Right atrium auricular region (tissue), 2 donors: ENCODE measurements around the gene TNS4. TPM values are rescaled to one million over a fixed set of nuclear protein-coding genes. Genes with fewer than 3 reads are reported as not detected.

Experiments used
- DNase-seq: peaks from one replicate; pipeline ENCODE4 v3.0.0-alpha.2; 2019; ENCODE audit warnings: low spot score
- H3K27ac ChIP-seq, 2 donors: fragments of 200-600 bp; sonication (generic); 1 replicate in 1 of 2; 2 replicates in 1 of 2; pipeline ENCODE4 v1.5.1; 2016 to 2019
- H3K27me3 ChIP-seq, 2 donors: fragments of 200-600 bp; sonication (generic); one replicate each; pipeline versions ENCODE4 v1.5.1 to v1.6.0; 2017 to 2019
- H3K36me3 ChIP-seq: fragments of 200-600 bp; sonication (generic); one replicate; pipeline ENCODE4 v1.5.1; 2016
- H3K4me1 ChIP-seq, 2 donors: fragments of 200-600 bp; sonication (generic); one replicate each; pipeline versions ENCODE4 v1.5.1 to v1.6.0; 2017 to 2019
- H3K4me3 ChIP-seq, 2 donors: fragments of 200-600 bp; sonication (generic); 1 replicate in 1 of 2; 2 replicates in 1 of 2; pipeline ENCODE4 v1.5.1; 2017 to 2019; ENCODE audit warnings: mild to moderate bottlenecking in 1 of 2, moderate library complexity in 1 of 2
- H3K9me3 ChIP-seq, 2 donors: fragments of 200-600 bp; sonication (generic); one replicate each; pipeline ENCODE4 v1.5.1; 2019
- total RNA-seq, 2 donors: library from RNA; depleted of rRNA; stranded (reverse); fragments of >200 nt; gene quantifications; one replicate each; pipeline ENCODE4 v1.1.0, GENCODE V29; 2016
- TF ChIP-seq, protein P1 (sequence below), 2 donors: fragments of 200-600 bp; sonication (generic); IDR thresholded peaks; one replicate each; pipeline ENCODE4 v1.5.1; 2019; ENCODE audit warnings: antibody characterized with exemption in 2 of 2

Gene TNS4
- total RNA-seq, 2 donors from 2014 or later = not detected

GRCh38 chr17:40520991-40521453 is 19.6 kb upstream of the TNS4 start:
- no peaks in the 10 kb centered on the region for H3K27me3 ChIP-seq
- TF ChIP-seq, protein P1, sequence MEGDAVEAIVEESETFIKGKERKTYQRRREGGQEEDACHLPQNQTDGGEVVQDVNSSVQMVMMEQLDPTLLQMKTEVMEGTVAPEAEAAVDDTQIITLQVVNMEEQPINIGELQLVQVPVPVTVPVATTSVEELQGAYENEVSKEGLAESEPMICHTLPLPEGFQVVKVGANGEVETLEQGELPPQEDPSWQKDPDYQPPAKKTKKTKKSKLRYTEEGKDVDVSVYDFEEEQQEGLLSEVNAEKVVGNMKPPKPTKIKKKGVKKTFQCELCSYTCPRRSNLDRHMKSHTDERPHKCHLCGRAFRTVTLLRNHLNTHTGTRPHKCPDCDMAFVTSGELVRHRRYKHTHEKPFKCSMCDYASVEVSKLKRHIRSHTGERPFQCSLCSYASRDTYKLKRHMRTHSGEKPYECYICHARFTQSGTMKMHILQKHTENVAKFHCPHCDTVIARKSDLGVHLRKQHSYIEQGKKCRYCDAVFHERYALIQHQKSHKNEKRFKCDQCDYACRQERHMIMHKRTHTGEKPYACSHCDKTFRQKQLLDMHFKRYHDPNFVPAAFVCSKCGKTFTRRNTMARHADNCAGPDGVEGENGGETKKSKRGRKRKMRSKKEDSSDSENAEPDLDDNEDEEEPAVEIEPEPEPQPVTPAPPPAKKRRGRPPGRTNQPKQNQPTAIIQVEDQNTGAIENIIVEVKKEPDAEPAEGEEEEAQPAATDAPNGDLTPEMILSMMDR (IDR thresholded peaks at IDR 0.05) = no peak
- H3K4me1 ChIP-seq = no peaks in the 10 kb centered on the region
- H3K36me3 ChIP-seq = no peaks in the 10 kb centered on the region
- H3K9me3 ChIP-seq = peaks cover 0 to 7% of the 10 kb centered on the region in 2 donors
- H3K4me3 ChIP-seq = no peak overlapping the region
- no peak overlapping the region for H3K27ac ChIP-seq
- no peak for DNase-seq

DNA sequence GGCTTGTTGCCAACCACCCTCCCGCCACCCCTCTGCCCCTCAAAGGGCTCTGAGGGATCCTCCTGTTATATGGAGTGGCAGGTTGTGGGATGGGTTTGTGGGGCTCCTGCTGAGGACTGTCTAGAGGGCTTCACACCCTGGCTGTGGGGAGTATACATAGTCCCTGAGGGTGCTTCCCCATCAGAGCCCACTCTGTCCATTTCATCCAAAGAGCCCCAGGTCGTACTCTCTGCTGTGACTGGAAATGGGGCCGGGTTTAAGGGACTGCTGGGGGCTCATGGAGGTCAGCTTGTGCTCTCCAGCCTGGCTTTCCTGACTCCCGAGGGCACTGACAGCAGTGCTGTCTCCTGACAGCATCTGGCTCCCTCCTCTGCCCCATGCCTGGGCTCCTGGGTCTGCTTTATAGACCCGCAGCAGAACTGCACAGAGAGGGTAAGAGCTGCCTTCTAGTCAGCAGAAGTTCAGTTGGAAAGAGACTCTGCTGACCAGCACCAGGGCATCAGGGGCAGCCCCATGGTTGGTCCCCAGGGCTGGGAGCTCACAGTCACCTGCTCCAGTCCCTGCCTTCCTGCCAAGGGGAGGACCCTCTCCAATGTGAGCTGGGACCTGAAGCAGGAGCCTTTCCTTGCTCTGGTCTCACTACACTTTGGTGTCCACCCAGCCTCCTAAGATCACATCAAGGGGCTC is 17.8 kb upstream of the TNS4 start:
- Histone ChIP-seq H3K36me3 (no peaks in the 10 kb centered on the region), H3K4me1 (no peaks in the 10 kb centered on the region), H3K27me3 (no peaks in the 10 kb centered on the region), H3K9me3 (no peaks in the 10 kb centered on the region), H3K27ac (no peak overlapping the region), H3K4me3 (no peak overlapping the region)
- no peak for DNase-seq
- TF ChIP-seq, protein P1 (IDR thresholded peaks at IDR 0.05) = no peak

DNA sequence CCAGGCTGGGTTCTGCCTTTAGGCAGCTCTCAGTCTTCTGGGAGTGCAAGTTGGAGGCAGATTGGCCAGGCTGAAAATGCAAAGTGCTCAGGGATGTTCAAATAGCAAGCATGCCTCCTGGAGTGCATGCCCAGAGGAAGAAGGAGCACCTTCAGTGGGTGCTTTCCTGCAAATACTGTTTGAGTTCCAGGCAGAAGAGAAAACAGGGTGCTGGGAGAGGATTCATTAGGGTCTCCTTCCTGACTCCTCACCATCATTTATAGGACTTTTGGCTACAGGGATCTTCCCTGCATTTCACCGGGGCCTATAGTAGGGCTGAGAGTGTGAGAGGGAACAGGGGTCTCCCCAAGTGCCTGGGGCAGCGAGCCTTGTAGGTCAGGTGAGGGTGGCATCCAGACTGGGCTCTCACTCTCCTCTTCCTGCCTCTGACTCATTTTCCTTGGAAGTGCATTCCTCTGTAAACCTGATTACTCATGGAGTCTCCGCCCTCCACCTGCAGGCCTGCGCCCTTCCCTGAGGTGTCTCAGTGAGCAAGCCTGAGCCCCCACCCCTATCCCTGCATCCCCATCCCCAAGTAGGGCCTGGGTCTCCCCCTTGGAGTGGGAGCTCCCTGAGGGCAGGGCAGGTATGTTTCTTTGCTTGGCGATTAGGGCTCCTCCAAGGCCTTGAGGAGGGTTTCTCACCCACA is 17.1 kb upstream of the TNS4 start:
- Histone ChIP-seq H3K36me3 (no peaks in the 10 kb centered on the region), H3K4me3 (no peak overlapping the region), H3K4me1 (no peaks in the 10 kb centered on the region), H3K9me3 (no peaks in the 10 kb centered on the region), H3K27ac (no peak overlapping the region), H3K27me3 (no peaks in the 10 kb centered on the region)
- no peak for DNase-seq
- TF ChIP-seq, protein P1 (IDR thresholded peaks at IDR 0.05) = no peak

DNA sequence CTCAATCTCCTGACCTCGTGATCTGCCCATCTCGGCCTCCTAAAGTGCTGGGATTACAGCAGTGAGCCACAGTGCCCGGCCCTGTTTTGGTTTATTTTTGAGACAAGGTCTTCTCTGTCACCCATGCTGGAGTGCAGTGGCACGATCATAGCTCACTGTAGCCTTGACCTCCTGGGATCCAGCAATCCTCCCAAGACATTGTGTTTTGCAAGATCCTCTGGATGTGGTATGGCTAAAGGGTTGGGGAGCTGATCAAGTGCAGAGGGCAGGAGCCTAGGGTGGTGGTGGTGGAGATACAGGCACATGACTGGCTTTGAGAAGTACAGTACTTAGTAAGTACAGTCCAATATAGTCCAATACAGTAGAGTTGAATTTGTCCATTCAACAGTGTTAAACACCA is 16.6 kb upstream of the TNS4 start:
- Histone ChIP-seq H3K36me3 (no peaks in the 10 kb centered on the region), H3K4me1 (no peaks in the 10 kb centered on the region), H3K4me3 (no peak overlapping the region), H3K27ac (no peak overlapping the region), H3K9me3 (no peaks in the 10 kb centered on the region), H3K27me3 (no peaks in the 10 kb centered on the region)
- DNase-seq = no peak
- TF ChIP-seq, protein P1 (IDR thresholded peaks at IDR 0.05) = no peak

- no peaks in the 10 kb centered on the region for H3K27me3 ChIP-seq
- DNase-seq = no peak
Observed at GRCh38 chr17:40517286-40517662, 15.9 kb upstream of the TNS4 start.

More at GRCh38 chr17:40517286-40517662, 15.9 kb upstream of the TNS4 start:
- Histone ChIP-seq H3K4me1 (no peaks in the 10 kb centered on the region), H3K27ac (no peak overlapping the region), H3K36me3 (no peaks in the 10 kb centered on the region), H3K9me3 (no peaks in the 10 kb centered on the region), H3K4me3 (no peak overlapping the region)
- TF ChIP-seq, protein P1 (IDR thresholded peaks at IDR 0.05) = no peak
